ENCODE measurements around the gene SLC5A10.
"Not testable (repeated sequence)": the region's sequence is repeated elsewhere in the genome, so short reads cannot be mapped to it uniquely, and the experiment has no call there.

Gene SLC5A10

GRCh38 chr17:19048826-19049225, 96.9 kb downstream of the SLC5A10 start:
- DNase-seq; in situ Hi-C loops (cut with MboI; ENCODE audit: low pct_unique_long_range_greater_than_20kb, low sequenced_read_pairs): not testable (repeated sequence)

DNA sequence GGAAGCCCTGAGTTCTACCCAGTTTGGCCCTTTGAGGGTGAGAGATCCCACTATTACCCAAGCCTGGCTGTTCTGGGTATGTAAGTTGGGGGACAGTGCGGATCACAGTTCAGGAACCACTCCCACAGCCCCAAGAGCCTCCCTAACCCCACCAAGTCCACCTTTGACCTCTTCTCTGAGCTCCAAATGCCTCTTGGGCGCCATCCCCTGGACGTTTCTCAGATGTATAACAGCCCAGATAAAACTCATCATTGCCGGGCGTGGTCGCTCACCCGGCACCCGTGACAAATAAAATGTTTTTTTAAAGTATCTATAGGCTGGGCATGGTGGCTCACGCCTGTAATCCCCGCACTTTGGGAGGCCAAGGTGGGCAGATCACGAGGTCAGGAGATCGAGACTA, 103.5 kb downstream of the SLC5A10 start:
- in situ Hi-C loops (cut with MboI; ENCODE audit: low pct_unique_long_range_greater_than_20kb, low sequenced_read_pairs); DNase-seq: not testable (repeated sequence)

DNA sequence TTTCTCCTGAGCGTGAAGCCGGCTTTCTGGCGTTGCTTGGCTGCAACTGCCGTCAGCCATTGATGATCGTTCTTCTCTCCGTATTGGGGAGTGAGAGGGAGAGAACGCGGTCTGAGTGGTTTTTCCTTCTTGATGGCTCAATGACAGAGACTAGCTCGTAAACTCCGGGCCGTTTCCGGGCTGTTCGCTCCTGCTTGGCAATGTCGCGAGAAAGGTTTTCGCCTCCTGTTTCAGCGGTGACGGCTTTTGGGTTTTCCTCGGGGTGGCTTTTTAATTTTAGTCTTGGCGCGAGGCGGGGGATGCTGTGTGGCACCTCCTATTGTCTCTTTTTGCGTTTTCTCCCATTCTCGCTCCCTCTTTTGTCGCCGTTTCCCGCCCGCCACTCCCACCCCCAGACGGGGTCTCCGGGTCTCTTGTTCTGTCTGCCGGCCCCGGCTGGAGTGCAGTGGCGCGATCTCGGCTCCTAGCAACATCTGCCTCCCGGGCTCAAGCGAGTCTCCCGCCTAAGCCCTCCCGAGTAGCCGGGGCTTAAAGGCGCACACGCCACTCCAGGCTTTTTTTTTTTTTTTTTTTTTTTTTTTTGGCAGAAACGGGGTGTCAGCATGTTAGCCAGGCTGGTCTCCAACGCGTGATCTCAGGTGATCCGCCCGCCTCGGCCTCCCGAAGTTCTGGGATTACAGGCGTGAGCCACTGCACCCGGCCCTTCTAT, 110.2 kb downstream of the SLC5A10 start:
- in situ Hi-C loops (cut with MboI; ENCODE audit: low pct_unique_long_range_greater_than_20kb, low sequenced_read_pairs); DNase-seq: not testable (repeated sequence)

DNA sequence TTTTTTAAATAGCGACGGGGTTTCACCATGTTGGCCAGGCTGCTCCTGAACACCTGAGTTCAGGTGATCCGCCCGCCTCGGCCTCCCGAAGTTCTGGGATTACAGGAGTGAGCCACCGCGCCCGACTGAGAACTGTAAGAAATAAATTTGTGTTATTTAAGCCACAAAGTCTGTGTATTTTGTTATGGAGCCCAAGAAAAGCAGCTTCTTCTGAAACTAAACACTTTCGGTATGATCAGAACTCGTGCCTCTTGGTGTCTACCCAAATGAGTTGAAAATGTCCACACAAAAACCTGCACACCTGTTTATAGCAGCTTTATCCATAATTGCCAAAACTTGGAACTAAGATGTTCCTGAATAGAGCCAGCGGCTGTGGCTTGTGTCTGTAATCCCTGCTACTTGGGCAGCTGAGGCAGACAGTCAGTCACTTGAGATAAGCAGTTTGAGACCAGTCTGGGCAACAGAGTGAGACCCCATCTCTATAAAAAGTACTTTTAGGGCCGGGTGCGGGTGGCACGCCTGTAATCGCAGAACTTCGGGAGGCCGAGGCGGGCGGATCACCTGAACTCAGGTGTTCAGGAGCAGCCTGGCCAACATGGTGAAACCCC, 110.9 kb downstream of the SLC5A10 start:
- DNase-seq; in situ Hi-C loops (cut with MboI; ENCODE audit: low pct_unique_long_range_greater_than_20kb, low sequenced_read_pairs): not testable (repeated sequence)

GRCh38 chr17:19063326-19063956, 111.5 kb downstream of the SLC5A10 start:
- in situ Hi-C loops (cut with MboI; ENCODE audit: low pct_unique_long_range_greater_than_20kb, low sequenced_read_pairs); DNase-seq: not testable (repeated sequence)

- DNase-seq; in situ Hi-C loops (cut with MboI; ENCODE audit: low pct_unique_long_range_greater_than_20kb, low sequenced_read_pairs): not testable (repeated sequence)
Observed at GRCh38 chr17:19064378-19064777, 112.4 kb downstream of the SLC5A10 start.

- DNase-seq; in situ Hi-C loops (cut with MboI; ENCODE audit: low pct_unique_long_range_greater_than_20kb, low sequenced_read_pairs): not testable (repeated sequence)
Observed at GRCh38 chr17:19070318-19071168, 118.6 kb downstream of the SLC5A10 start.
